Jurkat, Clone E6-1 (cell line): ENCODE results near the gene KRT7.
"Not testable (repeated sequence)": the region's sequence is repeated elsewhere in the genome, so short reads cannot be mapped to it uniquely, and the experiment has no call there.

Experiments used
- DNase-seq: peaks from one replicate; pipeline ENCODE4 v3.0.0-alpha.2; 2011; ENCODE audit warnings: low read depth, low spot score
- H3K4me3 ChIP-seq: 2 replicates; pipeline ENCODE4 v1.5.1; 2011; ENCODE audit warnings: mild to moderate bottlenecking, low read length, control low read depth, moderate library complexity

KRT7 gene

DNA sequence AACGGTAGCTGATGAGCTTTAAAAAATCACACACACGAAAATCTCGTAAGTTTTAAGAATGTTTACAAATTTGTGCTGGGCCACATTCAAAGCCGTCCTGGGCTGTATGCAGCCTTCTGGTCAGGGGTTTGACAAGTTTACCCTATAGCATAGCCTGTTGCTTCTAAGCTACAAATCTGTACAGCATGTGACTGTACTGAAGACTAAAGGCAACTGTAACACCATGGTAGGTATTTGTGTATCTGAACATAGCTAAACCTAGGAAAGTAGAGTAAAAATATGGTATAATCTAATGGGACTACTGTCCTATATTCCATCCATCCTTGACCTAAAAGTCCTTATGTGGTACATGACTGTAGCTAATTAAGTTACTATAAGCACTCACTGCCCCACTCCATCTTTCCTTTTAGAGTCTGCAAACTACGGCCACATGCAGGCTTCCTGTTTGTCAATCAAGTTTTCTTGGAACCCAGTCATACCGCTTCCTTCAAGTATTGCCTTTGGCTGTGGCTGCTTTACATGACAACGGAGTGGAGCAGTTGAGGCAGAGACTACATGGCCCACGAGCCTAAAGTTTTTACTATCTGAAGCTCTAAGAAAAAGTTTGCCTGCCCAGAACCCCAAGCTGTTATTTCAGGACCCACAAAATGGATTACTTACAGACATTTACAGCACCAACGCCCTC lies 18.5 kb downstream of the KRT7 start:
- no peak overlapping the region for H3K4me3 ChIP-seq
- no peak for DNase-seq

DNA sequence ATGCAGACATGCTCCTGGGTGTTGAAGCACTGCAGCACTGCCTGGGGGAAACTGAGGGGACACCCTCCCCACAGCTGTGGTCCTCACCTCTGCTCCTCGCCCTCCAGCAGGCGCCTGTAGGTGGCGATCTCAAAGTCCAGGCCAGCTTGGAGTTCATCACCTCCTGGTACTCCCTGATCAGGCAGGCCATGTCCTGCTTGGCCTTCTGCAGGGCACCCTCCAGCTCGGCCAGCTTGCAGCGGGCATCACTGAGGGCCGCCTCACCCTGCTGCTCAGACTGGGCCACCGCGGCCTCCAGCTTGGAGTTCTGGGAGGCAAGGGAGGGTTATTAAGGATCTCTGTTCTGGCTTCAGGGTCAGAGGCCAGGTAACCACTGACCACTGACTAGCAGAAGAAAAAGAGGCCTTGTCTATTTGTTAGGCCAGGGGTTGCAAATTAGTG lies 19.2 kb downstream of the KRT7 start:
- not testable (repeated sequence) for H3K4me3 ChIP-seq, DNase-seq

DNA sequence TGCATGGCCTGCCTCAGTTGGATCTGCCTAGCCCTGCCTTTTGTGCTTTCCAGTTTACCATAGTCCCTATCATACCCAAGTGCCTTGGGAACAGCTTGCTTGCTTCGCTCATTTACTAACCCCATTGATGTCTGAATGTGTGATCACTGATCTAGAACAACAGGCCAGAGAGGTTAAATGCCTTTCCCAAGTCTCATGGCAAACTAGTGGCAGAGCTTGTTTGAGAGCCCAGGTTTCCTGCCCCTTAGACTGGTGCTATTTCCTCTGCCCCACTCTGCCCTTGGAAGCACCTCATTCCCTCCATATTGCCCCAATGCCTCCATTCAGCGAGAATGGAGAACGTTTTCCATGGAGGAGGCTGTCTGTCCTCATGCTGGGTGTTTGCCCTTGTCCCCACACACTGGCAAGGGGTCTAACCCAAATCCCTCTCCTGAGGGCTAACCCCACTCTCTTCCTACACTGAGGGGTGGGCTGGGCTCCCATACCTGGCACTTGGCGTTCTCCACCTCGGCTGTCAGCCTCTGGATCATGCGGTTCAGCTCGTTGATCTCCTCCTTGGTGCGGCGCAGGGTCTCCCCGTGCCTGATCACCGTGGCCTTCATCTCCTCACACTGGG lies 19.8 kb downstream of the KRT7 start:
- no peak overlapping the region for H3K4me3 ChIP-seq
- DNase-seq = no peak

DNA sequence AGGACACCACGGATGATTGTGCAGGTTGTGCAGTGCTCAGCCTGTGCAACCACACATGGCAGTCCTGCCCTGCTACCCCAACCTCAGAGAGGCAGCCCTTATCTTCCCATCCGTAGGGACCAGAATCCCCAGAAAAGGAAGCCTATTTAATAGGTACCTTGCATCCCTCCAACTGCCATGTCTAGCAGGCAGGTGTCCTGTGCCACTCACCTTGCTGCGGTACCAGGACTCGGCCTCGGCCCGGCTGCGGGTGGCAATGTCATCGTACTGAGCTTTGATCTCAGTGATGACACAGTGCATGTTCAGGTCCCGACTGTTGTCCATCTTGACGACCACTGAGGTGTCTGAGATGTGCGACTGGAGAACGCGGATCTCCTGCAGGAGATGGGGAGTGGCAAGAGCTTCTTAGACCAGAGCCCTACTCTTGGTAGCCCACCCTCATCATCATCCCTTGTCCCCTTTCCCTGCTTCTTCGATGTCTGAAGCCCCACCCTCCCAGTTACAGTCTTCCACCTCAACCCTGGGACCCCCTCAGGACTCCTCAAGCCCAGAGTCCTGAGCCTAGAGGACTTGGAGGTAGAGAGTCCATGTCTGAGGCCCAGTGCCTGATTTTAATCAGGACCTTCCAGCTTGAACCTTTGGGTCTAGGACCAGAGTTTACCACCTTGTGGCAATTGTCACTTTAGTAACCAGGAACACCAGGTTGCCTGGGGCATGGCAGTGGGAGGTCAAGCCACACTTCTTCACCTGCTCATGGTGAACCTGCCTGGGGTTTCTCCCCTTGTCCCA lies 20.5 kb downstream of the KRT7 start:
- no peak overlapping the region for H3K4me3 ChIP-seq
- no peak for DNase-seq

DNA sequence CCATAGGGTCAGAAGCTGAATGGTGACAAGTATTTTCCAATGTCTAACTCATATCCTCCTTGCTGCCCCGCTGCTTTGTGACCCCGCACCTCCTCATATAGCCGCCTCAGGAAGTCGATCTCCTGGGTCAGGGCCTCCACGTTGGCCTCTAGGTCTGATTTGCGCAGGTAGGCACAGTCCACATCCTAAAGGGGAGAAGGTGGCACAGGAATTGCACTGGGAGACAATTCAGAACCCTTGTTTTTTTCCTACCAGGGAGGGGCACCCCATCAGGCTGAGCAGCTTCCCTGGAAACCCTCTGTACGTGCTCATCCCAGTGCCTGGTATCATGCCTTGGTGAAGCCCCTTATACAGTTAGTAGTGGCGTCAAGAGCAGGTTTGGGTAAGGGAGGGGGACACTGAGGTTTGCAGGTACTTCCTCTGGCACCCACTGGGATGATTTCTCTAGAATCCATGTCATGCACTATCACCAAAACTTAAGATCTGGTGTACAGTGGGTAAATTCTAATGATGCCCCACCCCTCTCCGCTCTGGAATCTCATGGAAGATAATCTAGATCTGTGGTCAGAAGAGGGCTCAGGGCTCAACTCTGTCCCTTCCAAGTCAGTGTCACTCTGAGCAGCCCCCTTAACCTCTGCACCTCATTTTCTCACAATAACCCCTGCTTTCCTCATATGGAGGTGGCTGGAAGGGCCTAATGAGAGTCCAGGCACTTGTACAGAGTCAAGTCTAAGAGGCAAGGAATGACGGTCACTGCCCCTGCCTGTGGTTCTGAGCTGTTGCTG lies 21.3 kb downstream of the KRT7 start:
- H3K4me3 ChIP-seq = no peak overlapping the region
- DNase-seq = no peak

DNA sequence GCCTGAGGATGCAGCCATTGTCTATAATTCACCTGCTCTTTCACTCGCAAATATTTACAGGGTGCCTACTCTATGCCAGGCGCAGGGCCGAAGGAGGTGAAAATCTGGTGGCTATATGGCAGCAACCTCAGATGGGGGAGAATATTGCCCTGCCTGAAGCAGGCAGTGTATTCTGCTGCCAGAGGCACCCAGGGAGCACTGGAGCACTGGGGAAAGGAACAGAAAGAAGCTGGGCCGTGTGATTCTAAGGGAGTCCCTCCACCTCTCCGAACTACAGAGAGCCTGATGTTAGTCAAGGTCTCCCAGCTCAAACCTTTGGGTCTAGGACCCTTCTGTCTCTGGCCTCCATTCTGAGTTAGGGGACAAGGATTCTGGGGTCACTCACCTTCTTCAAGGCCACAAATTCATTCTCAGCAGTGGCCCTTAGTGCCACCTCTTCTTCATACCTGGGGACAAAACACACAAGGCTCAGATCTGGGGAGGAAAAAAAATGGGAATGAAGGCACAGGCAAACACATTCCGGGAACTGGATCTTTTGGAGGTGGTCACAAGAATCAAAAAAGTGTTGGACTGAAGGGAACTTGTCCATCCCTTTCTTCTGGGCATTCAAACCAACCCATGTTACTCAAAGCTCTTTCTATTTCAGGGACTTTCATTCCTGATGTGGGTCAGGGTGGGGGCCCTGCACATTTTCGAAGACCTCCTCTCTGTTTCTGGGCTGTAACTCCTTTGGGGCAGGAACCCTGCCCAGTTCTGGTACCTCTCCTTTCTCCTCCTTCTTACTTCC lies 22.1 kb downstream of the KRT7 start:
- no peak overlapping the region for H3K4me3 ChIP-seq
- no peak for DNase-seq

DNA sequence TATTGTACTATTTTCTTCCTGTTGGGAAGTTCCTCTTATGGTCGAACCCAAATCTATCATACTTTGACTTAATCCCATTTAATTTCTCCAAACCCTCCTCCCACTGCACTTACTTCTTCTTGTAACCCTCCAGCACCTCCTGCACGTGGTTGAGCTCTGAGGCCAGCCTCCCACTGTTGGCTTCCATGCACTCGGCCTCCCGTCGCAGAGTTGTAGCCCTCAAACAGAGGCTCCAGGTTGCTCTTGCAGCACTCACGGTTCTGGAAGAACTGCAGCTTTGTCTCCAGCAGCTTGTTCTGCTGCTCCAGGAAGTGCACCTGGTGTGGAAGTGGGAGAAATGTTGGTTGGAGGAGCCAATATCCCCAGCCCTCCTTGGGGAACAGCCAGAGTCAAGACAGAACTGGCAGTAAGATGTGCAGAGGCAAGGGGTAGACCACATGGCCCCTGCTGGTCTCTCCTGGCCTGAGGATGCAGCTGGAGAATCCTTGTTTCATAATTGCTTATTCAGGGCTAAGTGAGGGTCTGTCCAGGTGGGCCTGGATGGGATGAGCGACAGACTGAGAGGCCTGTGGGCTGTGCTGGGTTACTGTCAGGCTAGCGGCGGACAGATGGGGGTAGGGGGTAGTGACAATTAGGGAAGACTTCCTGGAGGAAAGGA lies 23.0 kb downstream of the KRT7 start:
- DNase-seq = no peak
- no peak overlapping the region for H3K4me3 ChIP-seq

DNA sequence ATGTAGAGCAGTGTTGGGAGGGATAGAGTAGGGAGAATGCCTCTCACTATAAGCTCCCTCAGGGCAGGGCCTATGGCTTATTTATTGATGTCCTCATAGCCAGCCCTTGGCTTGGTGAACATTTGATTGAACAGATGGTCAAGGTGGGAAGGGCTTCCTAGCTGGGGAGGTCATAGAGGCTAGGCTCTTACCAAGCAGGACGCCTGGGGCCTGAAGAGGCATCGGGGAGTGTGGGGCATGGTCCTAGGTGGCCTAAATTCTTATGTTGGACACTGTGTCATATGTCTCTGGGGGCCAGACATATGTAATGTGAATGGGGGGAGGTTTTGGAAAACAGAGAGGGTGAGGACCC lies 23.5 kb downstream of the KRT7 start:
- DNase-seq = no peak
- no peak overlapping the region for H3K4me3 ChIP-seq

DNA sequence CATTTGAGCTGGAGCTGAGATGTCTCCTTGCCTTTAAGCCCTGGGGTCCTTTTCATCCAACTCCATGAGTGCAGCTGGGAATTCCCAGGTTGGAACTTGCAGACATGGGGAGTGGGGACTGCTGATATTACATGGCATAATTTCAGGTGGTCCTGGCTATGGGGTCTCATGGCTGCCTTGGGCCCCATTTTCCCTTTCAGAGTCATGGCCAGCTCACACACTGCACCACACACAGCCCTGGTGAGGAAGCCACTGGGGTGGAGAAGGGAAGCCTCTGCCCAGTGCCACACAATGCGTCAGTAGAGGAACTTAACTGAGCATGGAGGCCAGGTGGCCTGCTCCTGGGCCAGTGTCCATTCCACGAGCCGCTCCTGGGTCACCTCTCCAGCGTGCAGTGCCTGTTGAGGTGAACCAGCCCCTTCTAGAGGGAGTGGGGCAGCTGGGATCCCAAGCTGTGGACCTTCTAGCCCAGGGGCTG lies 24.1 kb downstream of the KRT7 start:
- DNase-seq = no peak

DNA sequence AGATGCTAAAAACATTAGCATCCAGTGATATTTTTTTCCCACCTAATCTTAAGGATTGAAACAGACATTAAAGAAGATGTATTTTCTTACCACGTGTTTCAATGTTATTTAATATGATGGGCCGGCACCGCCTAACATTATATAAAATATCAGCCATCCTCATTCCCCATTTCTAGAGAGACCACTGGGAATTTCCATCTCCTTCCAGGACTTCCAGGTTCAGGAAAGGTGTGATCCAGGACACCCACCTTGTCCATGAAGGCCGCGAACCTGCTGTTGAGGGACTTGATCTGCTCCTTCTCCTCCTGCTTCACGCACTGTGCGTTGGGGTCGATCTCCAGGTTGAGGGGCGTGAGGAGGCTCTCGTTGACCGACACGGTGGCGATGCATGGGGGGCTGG lies 24.9 kb downstream of the KRT7 start:
- DNase-seq, H3K4me3 ChIP-seq: not testable (repeated sequence)

More for the DNA sequence above, 24.1 kb downstream of the KRT7 start:
- no peak overlapping the region for H3K4me3 ChIP-seq

DNA sequence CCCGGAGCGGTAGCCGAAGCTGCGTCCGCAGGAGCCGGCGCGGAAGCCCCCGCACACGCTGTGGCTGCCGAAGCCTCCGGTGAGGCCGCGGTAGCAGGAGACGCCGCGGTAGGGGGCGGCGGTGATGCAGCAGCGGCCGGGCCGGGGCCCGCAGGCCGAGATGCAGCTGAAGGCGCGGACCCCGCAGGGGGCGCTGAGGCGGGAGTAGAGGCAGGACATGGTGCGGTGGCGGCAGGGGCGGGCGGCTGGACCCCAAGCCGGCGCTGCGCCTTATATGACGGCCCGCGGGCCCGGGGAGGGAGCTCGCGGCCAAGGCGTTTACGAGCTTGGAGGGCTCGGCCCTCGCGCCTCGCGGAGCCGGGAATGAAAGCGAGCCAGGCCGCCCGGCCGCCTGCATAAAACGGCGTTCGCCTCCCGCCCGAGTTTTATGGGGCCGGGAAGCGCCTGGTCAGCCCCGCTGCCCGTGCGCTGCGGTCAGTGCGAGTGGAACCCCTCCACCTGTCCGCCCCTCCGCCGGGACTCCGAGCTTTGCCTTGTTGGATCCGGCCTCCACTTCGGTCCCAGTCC lies 25.4 kb downstream of the KRT7 start:
- H3K4me3 ChIP-seq = no peak overlapping the region
- no peak for DNase-seq

DNA sequence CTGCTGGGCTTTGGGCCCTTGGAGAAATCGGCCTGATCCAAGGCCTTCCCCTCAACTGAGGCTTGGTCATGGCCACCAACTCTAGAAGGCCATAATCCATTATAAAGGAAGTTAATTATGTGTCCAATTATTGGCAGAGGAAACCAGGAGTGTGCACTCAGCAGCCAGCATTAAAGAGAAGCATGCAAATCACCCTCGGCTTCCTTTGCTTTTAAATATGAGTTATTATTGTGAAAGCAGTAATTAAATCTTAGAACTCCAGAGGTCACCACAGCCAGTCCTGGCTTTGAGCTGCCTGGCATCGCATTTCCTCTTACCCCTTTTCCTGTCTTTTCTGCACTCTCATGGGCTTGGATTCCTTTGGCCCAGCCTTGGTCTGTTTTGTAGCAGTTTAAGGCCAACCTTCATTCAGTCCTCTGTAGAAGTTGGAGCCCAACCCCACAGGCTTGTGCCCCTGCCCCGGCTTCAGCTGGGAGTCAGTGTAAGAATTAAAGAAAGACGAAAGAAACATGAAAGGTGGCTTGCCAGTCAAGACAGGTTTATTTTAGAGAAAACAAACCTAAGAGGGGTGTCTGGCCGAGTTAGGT lies 26.7 kb downstream of the KRT7 start:
- DNase-seq = no peak
- H3K4me3 ChIP-seq = no peak overlapping the region

DNA sequence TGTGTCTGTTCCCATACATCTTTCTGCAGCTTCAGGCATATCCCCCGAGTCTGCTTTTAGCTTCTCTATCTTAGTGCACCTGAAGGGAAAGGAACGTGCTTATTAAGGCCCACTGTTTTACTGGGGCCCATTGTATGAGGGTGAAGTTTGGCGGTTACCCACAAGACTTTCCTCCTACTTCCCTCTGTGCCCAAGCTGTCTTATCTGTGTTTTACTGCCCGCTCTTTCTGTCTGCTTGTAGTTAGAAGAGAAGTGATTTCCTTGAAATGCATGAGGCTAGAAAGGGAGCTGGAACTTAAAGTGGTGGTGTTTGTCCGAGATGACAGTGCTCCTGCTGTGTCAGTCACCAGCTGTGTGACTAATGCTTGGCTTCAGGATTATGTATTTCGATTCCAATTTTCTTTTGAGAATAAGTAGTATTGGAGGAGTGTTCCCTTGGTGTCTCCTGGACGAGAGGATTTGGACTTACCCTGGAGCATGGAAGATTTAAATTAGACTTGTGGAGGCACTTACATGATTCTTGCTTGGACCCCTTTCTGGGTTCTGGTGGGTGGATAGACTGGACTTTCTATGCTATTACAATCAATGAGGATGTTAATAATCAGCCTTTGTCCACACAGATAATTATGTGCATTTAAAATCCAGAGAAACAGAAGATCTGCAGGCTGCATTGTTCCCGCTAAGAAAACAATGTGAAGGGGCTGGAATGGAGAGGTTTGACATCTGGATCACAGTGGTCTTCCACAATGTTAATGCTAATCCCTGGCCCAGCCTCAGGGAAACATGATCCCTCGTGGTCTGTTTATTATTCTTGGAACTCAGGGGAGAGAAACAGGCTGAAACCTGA lies 27.5 kb downstream of the KRT7 start:
- H3K4me3 ChIP-seq = no peak overlapping the region
- DNase-seq = peak; percentile 35

DNA sequence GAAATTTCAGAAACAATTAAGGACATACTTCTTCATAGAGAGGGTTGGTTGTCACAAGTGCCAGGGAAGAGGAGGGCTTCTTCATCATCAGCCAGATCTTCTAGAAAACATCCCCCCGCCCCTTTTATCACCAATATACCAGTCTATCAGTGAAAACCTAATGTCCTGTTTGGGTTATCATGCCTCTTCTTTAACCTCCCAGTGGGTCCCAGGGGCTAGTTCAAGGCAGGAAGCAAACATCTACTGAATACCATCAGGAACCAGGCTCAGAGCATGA lies 28.1 kb downstream of the KRT7 start:
- no peak for DNase-seq
- H3K4me3 ChIP-seq = no peak overlapping the region

DNA sequence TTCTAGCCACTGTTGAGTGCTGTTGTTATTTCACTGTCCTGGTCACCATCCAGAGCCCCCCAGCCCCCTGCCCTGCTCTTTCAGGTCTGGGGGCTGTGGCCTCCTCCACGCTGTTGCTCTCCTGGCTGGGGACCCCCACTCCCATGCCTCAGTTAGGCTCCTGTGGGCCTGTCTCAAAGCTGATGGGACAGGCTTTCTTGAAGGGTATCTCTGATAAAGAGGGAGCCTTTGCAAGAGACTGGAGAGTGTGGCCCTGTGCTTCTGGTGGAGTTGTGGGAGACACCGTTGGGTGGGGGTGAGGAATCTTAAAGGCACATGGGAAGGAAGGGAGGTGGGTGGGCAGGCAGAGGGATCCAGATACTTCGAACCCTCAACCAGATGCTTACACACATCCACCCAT lies 29.2 kb downstream of the KRT7 start:
- DNase-seq = no peak
- H3K4me3 ChIP-seq = no peak overlapping the region

DNA sequence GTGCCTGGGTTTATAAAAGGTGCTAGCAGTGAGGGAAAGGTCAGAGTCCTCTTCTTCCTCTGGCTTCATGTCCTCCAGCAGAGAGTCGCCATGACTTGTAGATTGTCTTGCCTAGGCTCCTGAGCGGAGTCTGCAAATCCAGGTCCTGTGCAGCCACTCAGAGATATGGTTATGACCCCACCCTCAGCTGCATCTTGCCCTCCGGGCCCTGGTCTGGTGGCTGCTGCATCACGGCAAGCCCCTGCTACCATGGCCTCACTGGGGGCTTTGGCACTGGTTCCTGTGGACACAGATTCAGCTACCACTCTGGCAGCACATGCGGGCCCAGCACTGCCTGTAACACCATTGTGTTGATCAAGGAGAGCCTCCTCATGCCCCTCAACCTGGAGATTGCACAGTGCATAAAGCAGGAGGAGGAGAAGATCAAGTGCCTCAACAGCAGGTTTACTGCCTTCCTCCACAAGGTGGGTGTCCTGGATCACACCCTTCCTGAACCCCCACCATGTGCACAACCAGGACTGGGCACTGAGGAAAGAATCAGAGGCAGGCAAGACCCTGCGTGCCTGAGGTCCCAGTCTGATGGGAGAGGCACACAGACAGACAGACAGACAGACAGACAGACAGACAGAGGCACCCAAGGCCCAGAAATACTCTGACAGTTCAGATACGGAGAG lies 30.9 kb downstream of the KRT7 start:
- no peak for DNase-seq
- H3K4me3 ChIP-seq = no peak overlapping the region

DNA sequence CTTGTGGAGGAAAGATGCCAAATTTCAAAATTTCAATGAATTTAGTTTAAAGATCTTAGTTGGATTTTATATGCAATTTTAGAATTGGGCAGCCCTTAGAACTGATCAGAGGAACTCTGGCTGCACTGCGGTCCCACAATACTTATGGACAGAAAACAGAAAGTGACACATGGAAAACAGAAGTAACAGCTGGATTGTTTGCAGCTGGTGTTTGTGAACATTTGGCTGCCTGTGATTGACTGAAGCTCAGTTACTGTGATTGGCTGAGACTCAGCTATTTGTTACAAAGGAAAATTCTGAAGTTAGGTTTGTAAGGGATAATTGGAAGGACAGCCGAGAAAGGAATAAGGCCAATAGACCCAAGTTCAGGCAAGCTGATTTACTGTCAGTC lies 31.4 kb downstream of the KRT7 start:
- no peak for DNase-seq
- H3K4me3 ChIP-seq = no peak overlapping the region
